WTC11 (cell line): ENCODE measurements around the gene ZNF628. TPM values are rescaled to one million over a fixed set of nuclear protein-coding genes. Genes with fewer than 3 reads are reported as not detected.

Source experiments
- ATAC-seq: fragments of 200-7000 bp; cut with Tn5 transposase; 2 replicates; pipeline ENCODE4 v1.10.0; 2021; ENCODE audit warnings: mild to moderate bottlenecking, moderate library complexity
- CTCF ChIA-PET: fragments of 300-600 bp; sonication (Branson Sonifier 250); formaldehyde crosslinking; loops from one replicate; lab custom pipeline; 2021; ENCODE audit warnings: antibody characterized with exemption; lab: Charles Lee
- POLR2A ChIA-PET: fragments of 350-600 bp; sonication (Branson Sonifier 250); formaldehyde crosslinking; loops from one replicate; lab custom pipeline; 2021; ENCODE audit warnings: antibody characterized with exemption; lab: Charles Lee
- DNase-seq: peaks from one replicate; pipeline ENCODE4 v3.0.0; 2021; ENCODE audit warnings: low spot score
- H3K27ac Mint-ChIP-seq: 2 replicates; pipeline ENCODE4 v1.8.0; 2021; ENCODE audit warnings: mixed read lengths
- H3K27me3 Mint-ChIP-seq: 2 replicates; pipeline ENCODE4 v1.8.0; 2021; ENCODE audit warnings: low read depth, mild to moderate bottlenecking, moderate library complexity, mixed read lengths
- H3K36me3 Mint-ChIP-seq: 2 replicates; pipeline ENCODE4 v1.8.0; 2021; ENCODE audit warnings: mixed read lengths
- H3K4me1 Mint-ChIP-seq: 2 replicates; pipeline ENCODE4 v1.8.0; 2022; ENCODE audit warnings: mixed read lengths
- H3K4me3 Mint-ChIP-seq: 2 replicates; pipeline ENCODE4 v1.8.0; 2021; ENCODE audit warnings: mild to moderate bottlenecking, moderate library complexity, mixed read lengths
- H3K9me3 Mint-ChIP-seq: 2 replicates; pipeline ENCODE4 v1.8.0; 2021; ENCODE audit warnings: mixed read lengths
- ELF4 ChIP-seq: sonication (generic); formaldehyde crosslinking; IDR thresholded peaks from 2 replicates; pipeline ENCODE4 v1.8.1; 2022; ENCODE audit warnings: low read depth, mild to moderate bottlenecking, moderate library complexity, missing genetic modification reagents
- FOXJ3 ChIP-seq: sonication (generic); formaldehyde crosslinking; IDR thresholded peaks from 2 replicates; pipeline ENCODE4 v1.9.0; 2021; ENCODE audit warnings: missing genetic modification reagents, mild to moderate bottlenecking, borderline replicate concordance
- IRF2 ChIP-seq: sonication (generic); formaldehyde crosslinking; IDR thresholded peaks from 2 replicates; pipeline ENCODE4 v1.8.0; 2022; ENCODE audit warnings: low read depth, missing genetic modification reagents, borderline replicate concordance
- KAT7 ChIP-seq: sonication (generic); formaldehyde crosslinking; IDR thresholded peaks from 2 replicates; pipeline ENCODE4 v1.8.1; 2023; ENCODE audit warnings: missing genetic modification reagents, mild to moderate bottlenecking, borderline replicate concordance
- NFE2L1 ChIP-seq: sonication (generic); formaldehyde crosslinking; IDR thresholded peaks from 2 replicates; pipeline ENCODE4 v1.8.1; 2023; ENCODE audit warnings: missing genetic modification reagents
- SMAD4 ChIP-seq: sonication (generic); formaldehyde crosslinking; IDR thresholded peaks from 2 replicates; pipeline ENCODE4 v1.8.0; 2022; ENCODE audit warnings: mild to moderate bottlenecking, missing genetic modification reagents
- ZNF219 ChIP-seq: sonication (generic); formaldehyde crosslinking; IDR thresholded peaks from 2 replicates; pipeline ENCODE4 v1.8.0; 2023; ENCODE audit warnings: missing genetic modification reagents, mild to moderate bottlenecking, borderline replicate concordance
- ZNF396 ChIP-seq: fragments of 250-450 bp; sonication (Bioruptor Pico); IDR thresholded peaks from 2 replicates; pipeline ENCODE4 v1.8.0; 2021; ENCODE audit warnings: mild to moderate bottlenecking, moderate library complexity, borderline replicate concordance
- ZNF423 ChIP-seq: fragments of 250-450 bp; sonication (Bioruptor Pico); IDR thresholded peaks from 2 replicates; pipeline ENCODE4 v2.1.2; 2022; ENCODE audit warnings: mild to moderate bottlenecking, moderate library complexity
- total RNA-seq: library from RNA; stranded (reverse); gene quantifications from 3 replicates; pipeline ENCODE4 v1.2.3, GENCODE V29; 2021
- TF ChIP-seq, protein P1 (sequence below): fragments of 250-450 bp; sonication (Bioruptor Pico); IDR thresholded peaks from 2 replicates; pipeline ENCODE4 v1.9.0; 2021; ENCODE audit warnings: mild to moderate bottlenecking
- TF ChIP-seq, protein P2 (sequence below): sonication (generic); formaldehyde crosslinking; IDR thresholded peaks from 2 replicates; pipeline ENCODE4 v1.8.0; 2022; ENCODE audit warnings: mild to moderate bottlenecking, missing genetic modification reagents
- TF ChIP-seq, protein P3 (sequence below): fragments of 250-450 bp; sonication (Bioruptor Pico); IDR thresholded peaks from 2 replicates; pipeline ENCODE4 v1.9.0; 2021; ENCODE audit warnings: mild to moderate bottlenecking, borderline replicate concordance
- TF ChIP-seq, protein P4 (sequence below): sonication (generic); formaldehyde crosslinking; IDR thresholded peaks from 2 replicates; pipeline ENCODE4 v1.8.1; 2022; ENCODE audit warnings: low read depth, missing genetic modification reagents, borderline replicate concordance
- TF ChIP-seq, protein P5 (sequence below): sonication (generic); formaldehyde crosslinking; IDR thresholded peaks from 2 replicates; pipeline ENCODE4 v1.8.1; 2022; ENCODE audit warnings: mild to moderate bottlenecking, moderate library complexity, missing genetic modification reagents
- TF ChIP-seq, protein P6 (sequence below): sonication (generic); formaldehyde crosslinking; IDR thresholded peaks from 2 replicates; pipeline ENCODE4 v1.8.1; 2023; ENCODE audit warnings: mild to moderate bottlenecking, moderate library complexity, missing genetic modification reagents
- TF ChIP-seq, protein P7 (sequence below): fragments of 250-450 bp; sonication (Bioruptor Pico); IDR thresholded peaks from 2 replicates; pipeline ENCODE4 v2.1.2; 2022; ENCODE audit warnings: mild to moderate bottlenecking, moderate library complexity
- TF ChIP-seq, protein P8 (sequence below): sonication (generic); formaldehyde crosslinking; IDR thresholded peaks from 2 replicates; pipeline ENCODE4 v1.8.1; 2023; ENCODE audit warnings: mild to moderate bottlenecking, missing genetic modification reagents, moderate library complexity
- TF ChIP-seq, protein P9 (sequence below): sonication (generic); formaldehyde crosslinking; IDR thresholded peaks from 2 replicates; pipeline ENCODE4 v1.8.1; 2022; ENCODE audit warnings: missing genetic modification reagents, borderline replicate concordance
- TF ChIP-seq, protein P10 (sequence below): sonication (generic); formaldehyde crosslinking; IDR thresholded peaks from 2 replicates; pipeline ENCODE4 v1.8.0; 2022; ENCODE audit warnings: mild to moderate bottlenecking, missing genetic modification reagents

The ZNF628 gene
- total RNA-seq, 1 experiment from 2014 or later: 23.6 TPM

DNA sequence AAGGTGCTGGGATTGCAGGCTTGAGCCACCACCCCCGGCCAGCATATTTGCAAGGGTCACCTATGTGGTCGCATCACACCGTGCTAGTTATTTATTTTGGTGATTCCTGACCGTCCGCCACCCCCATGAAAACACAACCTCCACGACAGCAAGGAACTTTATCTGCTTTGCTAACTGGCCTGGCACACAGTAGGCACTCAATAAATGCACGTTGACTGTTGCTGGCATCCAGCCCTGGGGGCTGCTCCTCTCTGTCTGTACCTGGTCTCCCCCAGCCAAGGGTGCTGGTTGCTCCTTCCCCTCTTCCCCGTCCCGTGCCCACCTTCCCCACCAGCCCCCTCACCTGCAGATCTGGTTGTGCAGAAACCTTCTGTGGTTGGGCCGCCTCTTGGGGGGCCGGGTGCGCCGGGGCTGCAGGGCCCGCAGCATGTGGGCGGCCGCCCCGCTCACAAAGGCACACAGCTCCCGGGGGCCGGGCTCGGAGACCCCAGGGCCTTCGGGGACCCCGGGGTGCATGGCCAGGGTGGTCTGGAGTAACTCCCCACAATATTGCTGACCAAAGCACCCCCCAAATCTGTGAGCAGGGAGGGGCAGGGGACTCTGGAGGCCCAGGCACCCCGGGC is 12.3 kb upstream of the ZNF628 start:
- H3K36me3 Mint-ChIP-seq: no peaks in the 10 kb centered on the region
- TF ChIP-seq ZNF396 (CRISPR knock-in tag) (no peak), FOXJ3 (no peak), ZNF219 (CRISPR knock-in tag) (no peak)
- TF ChIP-seq, protein P1, sequence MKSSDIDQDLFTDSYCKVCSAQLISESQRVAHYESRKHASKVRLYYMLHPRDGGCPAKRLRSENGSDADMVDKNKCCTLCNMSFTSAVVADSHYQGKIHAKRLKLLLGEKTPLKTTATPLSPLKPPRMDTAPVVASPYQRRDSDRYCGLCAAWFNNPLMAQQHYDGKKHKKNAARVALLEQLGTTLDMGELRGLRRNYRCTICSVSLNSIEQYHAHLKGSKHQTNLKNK (CRISPR knock-in tag): no peak
- H3K9me3 Mint-ChIP-seq: no peaks in the 10 kb centered on the region
- peaks cover 44% of the 10 kb centered on the region for H3K4me1 Mint-ChIP-seq
- no peak overlapping the region for H3K4me3 Mint-ChIP-seq
- no peak overlapping the region for H3K27ac Mint-ChIP-seq
- ChIA-PET POLR2A (no interaction called here), CTCF (interaction anchor here (0.6 to 1.5 kb wide), 2 partner anchors 17 to 40 kb away, joined by 3 to 5 read pairs; no protein-coding TSS in a partner anchor)
- DNase-seq: no peak
- peaks cover 28% of the 10 kb centered on the region for H3K27me3 Mint-ChIP-seq
- no peak for ATAC-seq

DNA sequence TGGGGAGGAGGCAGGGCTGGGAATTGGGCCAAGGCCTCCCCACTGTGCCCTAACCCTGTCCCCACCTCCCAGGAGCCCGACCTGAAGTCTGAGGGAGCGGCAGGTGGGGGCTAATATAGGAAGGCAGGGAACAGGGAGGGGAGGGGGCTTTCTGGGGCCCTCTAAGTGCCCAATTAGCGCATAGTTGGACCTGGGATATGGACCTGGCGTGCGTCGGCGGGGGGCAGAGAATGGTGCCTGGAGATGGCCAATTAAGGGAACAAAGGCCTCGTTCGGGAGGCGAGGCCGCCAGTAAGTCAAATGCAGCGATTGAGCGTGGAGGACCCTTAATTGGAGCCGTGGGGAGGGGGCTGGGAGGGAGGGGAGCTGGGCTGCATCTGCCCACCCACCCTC is 11.8 kb upstream of the ZNF628 start, which contains the start of gene C19orf85:
C19orf85 (minus strand) TSS at position 90 of the 393 bp plus-strand sequence. CDS start 197 bp downstream, outside the sequence.
- DNase-seq (peak; percentile 41), ATAC-seq (no peak)
- no peaks in the 10 kb centered on the region for H3K36me3 Mint-ChIP-seq
- peak within 1 kb of the TSS; percentile 30; the same call in 1 of the 2 replicates for H3K4me3 Mint-ChIP-seq
- peaks cover 42% of the 10 kb centered on the region for H3K4me1 Mint-ChIP-seq
- ChIA-PET POLR2A (no interaction called here), CTCF (interaction anchor here (0.6 to 1.5 kb wide), 2 partner anchors 18 to 39 kb away, joined by 3 to 5 read pairs; no protein-coding TSS in a partner anchor)
- H3K27ac Mint-ChIP-seq: no peak within 1 kb of the TSS
- H3K9me3 Mint-ChIP-seq: no peaks in the 10 kb centered on the region
- H3K27me3 Mint-ChIP-seq: peaks cover 28% of the 10 kb centered on the region
- TF ChIP-seq, protein P2, sequence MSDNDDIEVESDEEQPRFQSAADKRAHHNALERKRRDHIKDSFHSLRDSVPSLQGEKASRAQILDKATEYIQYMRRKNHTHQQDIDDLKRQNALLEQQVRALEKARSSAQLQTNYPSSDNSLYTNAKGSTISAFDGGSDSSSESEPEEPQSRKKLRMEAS (CRISPR knock-in tag): no peak
- TF ChIP-seq, protein P3, sequence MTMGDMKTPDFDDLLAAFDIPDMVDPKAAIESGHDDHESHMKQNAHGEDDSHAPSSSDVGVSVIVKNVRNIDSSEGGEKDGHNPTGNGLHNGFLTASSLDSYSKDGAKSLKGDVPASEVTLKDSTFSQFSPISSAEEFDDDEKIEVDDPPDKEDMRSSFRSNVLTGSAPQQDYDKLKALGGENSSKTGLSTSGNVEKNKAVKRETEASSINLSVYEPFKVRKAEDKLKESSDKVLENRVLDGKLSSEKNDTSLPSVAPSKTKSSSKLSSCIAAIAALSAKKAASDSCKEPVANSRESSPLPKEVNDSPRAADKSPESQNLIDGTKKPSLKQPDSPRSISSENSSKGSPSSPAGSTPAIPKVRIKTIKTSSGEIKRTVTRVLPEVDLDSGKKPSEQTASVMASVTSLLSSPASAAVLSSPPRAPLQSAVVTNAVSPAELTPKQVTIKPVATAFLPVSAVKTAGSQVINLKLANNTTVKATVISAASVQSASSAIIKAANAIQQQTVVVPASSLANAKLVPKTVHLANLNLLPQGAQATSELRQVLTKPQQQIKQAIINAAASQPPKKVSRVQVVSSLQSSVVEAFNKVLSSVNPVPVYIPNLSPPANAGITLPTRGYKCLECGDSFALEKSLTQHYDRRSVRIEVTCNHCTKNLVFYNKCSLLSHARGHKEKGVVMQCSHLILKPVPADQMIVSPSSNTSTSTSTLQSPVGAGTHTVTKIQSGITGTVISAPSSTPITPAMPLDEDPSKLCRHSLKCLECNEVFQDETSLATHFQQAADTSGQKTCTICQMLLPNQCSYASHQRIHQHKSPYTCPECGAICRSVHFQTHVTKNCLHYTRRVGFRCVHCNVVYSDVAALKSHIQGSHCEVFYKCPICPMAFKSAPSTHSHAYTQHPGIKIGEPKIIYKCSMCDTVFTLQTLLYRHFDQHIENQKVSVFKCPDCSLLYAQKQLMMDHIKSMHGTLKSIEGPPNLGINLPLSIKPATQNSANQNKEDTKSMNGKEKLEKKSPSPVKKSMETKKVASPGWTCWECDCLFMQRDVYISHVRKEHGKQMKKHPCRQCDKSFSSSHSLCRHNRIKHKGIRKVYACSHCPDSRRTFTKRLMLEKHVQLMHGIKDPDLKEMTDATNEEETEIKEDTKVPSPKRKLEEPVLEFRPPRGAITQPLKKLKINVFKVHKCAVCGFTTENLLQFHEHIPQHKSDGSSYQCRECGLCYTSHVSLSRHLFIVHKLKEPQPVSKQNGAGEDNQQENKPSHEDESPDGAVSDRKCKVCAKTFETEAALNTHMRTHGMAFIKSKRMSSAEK (CRISPR knock-in tag): no peak
- TF ChIP-seq ZNF396 (CRISPR knock-in tag) (no peak), IRF2 (CRISPR knock-in tag) (no peak), ZNF423 (CRISPR knock-in tag) (no peak), KAT7 (CRISPR knock-in tag) (no peak), SMAD4 (no peak), NFE2L1 (no peak), ELF4 (CRISPR knock-in tag) (no peak)
- TF ChIP-seq, protein P4, sequence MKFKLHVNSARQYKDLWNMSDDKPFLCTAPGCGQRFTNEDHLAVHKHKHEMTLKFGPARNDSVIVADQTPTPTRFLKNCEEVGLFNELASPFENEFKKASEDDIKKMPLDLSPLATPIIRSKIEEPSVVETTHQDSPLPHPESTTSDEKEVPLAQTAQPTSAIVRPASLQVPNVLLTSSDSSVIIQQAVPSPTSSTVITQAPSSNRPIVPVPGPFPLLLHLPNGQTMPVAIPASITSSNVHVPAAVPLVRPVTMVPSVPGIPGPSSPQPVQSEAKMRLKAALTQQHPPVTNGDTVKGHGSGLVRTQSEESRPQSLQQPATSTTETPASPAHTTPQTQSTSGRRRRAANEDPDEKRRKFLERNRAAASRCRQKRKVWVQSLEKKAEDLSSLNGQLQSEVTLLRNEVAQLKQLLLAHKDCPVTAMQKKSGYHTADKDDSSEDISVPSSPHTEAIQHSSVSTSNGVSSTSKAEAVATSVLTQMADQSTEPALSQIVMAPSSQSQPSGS (CRISPR knock-in tag): no peak
- TF ChIP-seq, protein P5, sequence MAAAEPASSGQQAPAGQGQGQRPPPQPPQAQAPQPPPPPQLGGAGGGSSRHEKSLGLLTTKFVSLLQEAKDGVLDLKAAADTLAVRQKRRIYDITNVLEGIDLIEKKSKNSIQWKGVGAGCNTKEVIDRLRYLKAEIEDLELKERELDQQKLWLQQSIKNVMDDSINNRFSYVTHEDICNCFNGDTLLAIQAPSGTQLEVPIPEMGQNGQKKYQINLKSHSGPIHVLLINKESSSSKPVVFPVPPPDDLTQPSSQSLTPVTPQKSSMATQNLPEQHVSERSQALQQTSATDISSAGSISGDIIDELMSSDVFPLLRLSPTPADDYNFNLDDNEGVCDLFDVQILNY (CRISPR knock-in tag): no peak
- TF ChIP-seq, protein P6, sequence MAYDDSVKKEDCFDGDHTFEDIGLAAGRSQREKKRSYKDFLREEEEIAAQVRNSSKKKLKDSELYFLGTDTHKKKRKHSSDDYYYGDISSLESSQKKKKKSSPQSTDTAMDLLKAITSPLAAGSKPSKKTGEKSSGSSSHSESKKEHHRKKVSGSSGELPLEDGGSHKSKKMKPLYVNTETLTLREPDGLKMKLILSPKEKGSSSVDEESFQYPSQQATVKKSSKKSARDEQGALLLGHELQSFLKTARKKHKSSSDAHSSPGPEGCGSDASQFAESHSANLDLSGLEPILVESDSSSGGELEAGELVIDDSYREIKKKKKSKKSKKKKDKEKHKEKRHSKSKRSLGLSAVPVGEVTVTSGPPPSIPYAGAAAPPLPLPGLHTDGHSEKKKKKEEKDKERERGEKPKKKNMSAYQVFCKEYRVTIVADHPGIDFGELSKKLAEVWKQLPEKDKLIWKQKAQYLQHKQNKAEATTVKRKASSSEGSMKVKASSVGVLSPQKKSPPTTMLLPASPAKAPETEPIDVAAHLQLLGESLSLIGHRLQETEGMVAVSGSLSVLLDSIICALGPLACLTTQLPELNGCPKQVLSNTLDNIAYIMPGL (CRISPR knock-in tag): no peak
- TF ChIP-seq, protein P7, sequence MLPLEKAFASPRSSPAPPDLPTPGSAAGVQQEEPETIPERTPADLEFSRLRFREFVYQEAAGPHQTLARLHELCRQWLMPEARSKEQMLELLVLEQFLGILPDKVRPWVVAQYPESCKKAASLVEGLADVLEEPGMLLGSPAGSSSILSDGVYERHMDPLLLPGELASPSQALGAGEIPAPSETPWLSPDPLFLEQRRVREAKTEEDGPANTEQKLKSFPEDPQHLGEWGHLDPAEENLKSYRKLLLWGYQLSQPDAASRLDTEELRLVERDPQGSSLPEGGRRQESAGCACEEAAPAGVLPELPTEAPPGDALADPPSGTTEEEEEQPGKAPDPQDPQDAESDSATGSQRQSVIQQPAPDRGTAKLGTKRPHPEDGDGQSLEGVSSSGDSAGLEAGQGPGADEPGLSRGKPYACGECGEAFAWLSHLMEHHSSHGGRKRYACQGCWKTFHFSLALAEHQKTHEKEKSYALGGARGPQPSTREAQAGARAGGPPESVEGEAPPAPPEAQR: no peak
- TF ChIP-seq, protein P8, sequence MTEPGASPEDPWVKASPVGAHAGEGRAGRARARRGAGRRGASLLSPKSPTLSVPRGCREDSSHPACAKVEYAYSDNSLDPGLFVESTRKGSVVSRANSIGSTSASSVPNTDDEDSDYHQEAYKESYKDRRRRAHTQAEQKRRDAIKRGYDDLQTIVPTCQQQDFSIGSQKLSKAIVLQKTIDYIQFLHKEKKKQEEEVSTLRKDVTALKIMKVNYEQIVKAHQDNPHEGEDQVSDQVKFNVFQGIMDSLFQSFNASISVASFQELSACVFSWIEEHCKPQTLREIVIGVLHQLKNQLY: no peak
- TF ChIP-seq, protein P9, sequence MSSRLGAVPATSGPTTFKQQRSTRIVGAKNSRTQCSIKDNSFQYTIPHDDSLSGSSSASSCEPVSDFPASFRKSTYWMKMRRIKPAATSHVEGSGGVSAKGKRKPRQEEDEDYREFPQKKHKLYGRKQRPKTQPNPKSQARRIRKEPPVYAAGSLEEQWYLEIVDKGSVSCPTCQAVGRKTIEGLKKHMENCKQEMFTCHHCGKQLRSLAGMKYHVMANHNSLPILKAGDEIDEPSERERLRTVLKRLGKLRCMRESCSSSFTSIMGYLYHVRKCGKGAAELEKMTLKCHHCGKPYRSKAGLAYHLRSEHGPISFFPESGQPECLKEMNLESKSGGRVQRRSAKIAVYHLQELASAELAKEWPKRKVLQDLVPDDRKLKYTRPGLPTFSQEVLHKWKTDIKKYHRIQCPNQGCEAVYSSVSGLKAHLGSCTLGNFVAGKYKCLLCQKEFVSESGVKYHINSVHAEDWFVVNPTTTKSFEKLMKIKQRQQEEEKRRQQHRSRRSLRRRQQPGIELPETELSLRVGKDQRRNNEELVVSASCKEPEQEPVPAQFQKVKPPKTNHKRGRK (CRISPR knock-in tag): no peak
- TF ChIP-seq, protein P10, sequence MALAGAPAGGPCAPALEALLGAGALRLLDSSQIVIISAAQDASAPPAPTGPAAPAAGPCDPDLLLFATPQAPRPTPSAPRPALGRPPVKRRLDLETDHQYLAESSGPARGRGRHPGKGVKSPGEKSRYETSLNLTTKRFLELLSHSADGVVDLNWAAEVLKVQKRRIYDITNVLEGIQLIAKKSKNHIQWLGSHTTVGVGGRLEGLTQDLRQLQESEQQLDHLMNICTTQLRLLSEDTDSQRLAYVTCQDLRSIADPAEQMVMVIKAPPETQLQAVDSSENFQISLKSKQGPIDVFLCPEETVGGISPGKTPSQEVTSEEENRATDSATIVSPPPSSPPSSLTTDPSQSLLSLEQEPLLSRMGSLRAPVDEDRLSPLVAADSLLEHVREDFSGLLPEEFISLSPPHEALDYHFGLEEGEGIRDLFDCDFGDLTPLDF (CRISPR knock-in tag): no peak
